HG02678 (cell line): ENCODE data around the gene IL17A.
"Not testable (repeated sequence)": the region's sequence is repeated elsewhere in the genome, so short reads cannot be mapped to it uniquely, and the experiment has no call there.

Experiments
- ATAC-seq: cut with Tn5 transposase; IDR thresholded peaks from one replicate; pipeline ENCODE4 v1.9.1; 2021; ENCODE audit warnings: mild to moderate bottlenecking, moderate library complexity; ENCODE audit not compliant: unreplicated experiment

IL17A gene

GRCh38 chr6:52162940-52163908, 23.0 kb upstream of the IL17A start:
- ATAC-seq = peak; percentile 60

GRCh38 chr6:52164319-52165094, 21.7 kb upstream of the IL17A start:
- no peak for ATAC-seq

GRCh38 chr6:52167267-52167666, 18.9 kb upstream of the IL17A start:
- no peak for ATAC-seq

GRCh38 chr6:52168351-52168750, 17.8 kb upstream of the IL17A start:
- ATAC-seq = not testable (repeated sequence)

- ATAC-seq = no peak
These were observed 12.1 kb upstream of the IL17A start for GRCh38 chr6:52174118-52174517.

- peak; percentile 71 for ATAC-seq
These were observed 9.6 kb upstream of the IL17A start for GRCh38 chr6:52176550-52176949.

- ATAC-seq = no peak
These were observed 8.2 kb upstream of the IL17A start for GRCh38 chr6:52177961-52178360.

GRCh38 chr6:52180787-52181558, 5.2 kb upstream of the IL17A start:
- peak; percentile 71 for ATAC-seq

GRCh38 chr6:52183131-52183713, 3.0 kb upstream of the IL17A start:
- ATAC-seq = no peak

- ATAC-seq = peak; percentile 76
These were observed 305 bp downstream of the IL17A start for GRCh38 chr6:52186480-52186879.

GRCh38 chr6:52187098-52187497, 923 bp downstream of the IL17A start:
- ATAC-seq = no peak

GRCh38 chr6:52189974-52190373, 3.8 kb downstream of the IL17A start:
- no peak for ATAC-seq

GRCh38 chr6:52190409-52190808, 4.2 kb downstream of the IL17A start:
- ATAC-seq = no peak

- no peak for ATAC-seq
These were observed 5.6 kb downstream of the IL17A start for GRCh38 chr6:52191824-52192223.

GRCh38 chr6:52195886-52196285, 9.7 kb downstream of the IL17A start:
- no peak for ATAC-seq

- not testable (repeated sequence) for ATAC-seq
These were observed 13.9 kb downstream of the IL17A start for GRCh38 chr6:52200088-52200487.

GRCh38 chr6:52201046-52201445, 14.9 kb downstream of the IL17A start:
- no peak for ATAC-seq

- no peak for ATAC-seq
These were observed 15.3 kb downstream of the IL17A start for GRCh38 chr6:52201493-52201892.

GRCh38 chr6:52207066-52207465, 20.9 kb downstream of the IL17A start:
- ATAC-seq = no peak

GRCh38 chr6:52208612-52209011, 22.4 kb downstream of the IL17A start:
- no peak for ATAC-seq

- ATAC-seq = peak; percentile 38
These were observed 23.6 kb downstream of the IL17A start for GRCh38 chr6:52209770-52210169.
